SK-N-SH (cell line): ENCODE data around the gene ZNF397. TPM values are rescaled to one million over a fixed set of nuclear protein-coding genes. Genes with fewer than 3 reads are reported as not detected.

Experiments
- CTCF ChIA-PET: fragments of 300-600, 350-600 bp; formaldehyde crosslinking; extraction: SDS; loops from one replicate; lab custom pipeline; 2021; lab: Yijun Ruan, JAX
- POLR2A ChIA-PET: fragments of 350-600 bp; sonication (Branson Sonifier 250); formaldehyde crosslinking; extraction: SDS; loops from one replicate; lab custom pipeline; 2020; ENCODE audit warnings: antibody characterized with exemption, inconsistent platforms; lab: Yijun Ruan, JAX
- DNase-seq: peaks from one replicate; pipeline ENCODE4 v3.0.0; 2012
- H2AFZ ChIP-seq: fragments of 200-600 bp; sonication (generic); 2 replicates; pipeline ENCODE4 v1.8.1; 2016; ENCODE audit warnings: antibody characterized with exemption, mild to moderate bottlenecking, low read depth
- H3F3A ChIP-seq: fragments of 200-600 bp; sonication (generic); replicated peaks from 2 replicates; pipeline ENCODE3; 2016; ENCODE audit warnings: antibody characterized with exemption, mild to moderate bottlenecking; ENCODE audit not compliant: insufficient read depth
- H3K27ac ChIP-seq, 2 experiments: fragments of 200-500 bp in 1 of 2; fragments of 200-600 bp in 1 of 2; sonication (Bioruptor generic) in 1 of 2; sonication (generic), shearing (Covaris generic) in 1 of 2; 2 replicates each; pipeline versions ENCODE4 v1.5.1 to v1.6.1; 2014 to 2016; ENCODE audit warnings: low read depth in 2 of 2, inconsistent platforms in 1 of 2, low read length in 1 of 2, mild to moderate bottlenecking in 1 of 2, mixed read lengths in 1 of 2
- H3K27me3 ChIP-seq: fragments of 200-600 bp; sonication (generic), shearing (Covaris generic); 2 replicates; pipeline ENCODE4 v1.6.1; 2016; ENCODE audit warnings: mixed run types; ENCODE audit not compliant: insufficient read depth
- H3K36me3 ChIP-seq, 2 experiments: fragments of 200-500 bp in 1 of 2; fragments of 200-600 bp in 1 of 2; sonication (Bioruptor generic) in 1 of 2; sonication (generic) in 1 of 2; replicated peaks in 1 of 2; 2 replicates each; pipeline versions ENCODE3 to v1.5.1; 2014 to 2016; ENCODE audit warnings: low read length in 1 of 2, mild to moderate bottlenecking in 1 of 2; ENCODE audit not compliant: insufficient read depth in 2 of 2, control insufficient read depth in 1 of 2
- H3K4me1 ChIP-seq, 2 experiments: fragments of 200-500 bp in 1 of 2; fragments of 200-600 bp in 1 of 2; sonication (Bioruptor generic) in 1 of 2; sonication (generic), shearing (Covaris generic) in 1 of 2; 2 replicates each; pipeline versions ENCODE4 v1.5.1 to v1.6.1; 2014 to 2016; ENCODE audit warnings: low read depth in 1 of 2, low read length in 1 of 2, mixed run types in 1 of 2; ENCODE audit not compliant: insufficient read depth in 2 of 2, control insufficient read depth in 1 of 2
- H3K4me2 ChIP-seq: fragments of 200-600 bp; sonication (generic), shearing (Covaris generic); 2 replicates; pipeline ENCODE4 v1.6.1; 2017; ENCODE audit warnings: mixed run types
- H3K4me3 ChIP-seq, 2 experiments: fragments of 200-500 bp in 1 of 2; fragments of 200-600 bp in 1 of 2; sonication (Bioruptor generic) in 1 of 2; sonication (generic), shearing (Covaris generic) in 1 of 2; 2 replicates each; pipeline versions ENCODE4 v1.5.1 to v1.8.1; 2014 to 2016; ENCODE audit warnings: low read depth in 2 of 2, inconsistent platforms in 1 of 2, low read length in 1 of 2, mild to moderate bottlenecking in 1 of 2, mixed read lengths in 1 of 2, moderate library complexity in 1 of 2
- H3K79me2 ChIP-seq: fragments of 200-600 bp; sonication (generic); 2 replicates; pipeline ENCODE4 v1.8.1; 2017; ENCODE audit warnings: mild to moderate bottlenecking; ENCODE audit not compliant: insufficient read depth
- H3K9ac ChIP-seq: fragments of 200-600 bp; sonication (generic); 2 replicates; pipeline ENCODE4 v1.6.1; 2017; ENCODE audit warnings: mixed run types
- H3K9me2 ChIP-seq: fragments of 200-600 bp; sonication (generic); 2 replicates; pipeline ENCODE4 v1.6.1; 2017; ENCODE audit warnings: mixed run types
- H3K9me3 ChIP-seq: fragments of 200-600 bp; sonication (generic); 2 replicates; pipeline ENCODE4 v1.6.1; 2017; ENCODE audit warnings: mixed run types, mild to moderate bottlenecking, moderate library complexity
- H4K20me1 ChIP-seq: fragments of 200-600 bp; sonication (generic); 2 replicates; pipeline ENCODE4 v1.6.1; 2017; ENCODE audit warnings: mild to moderate bottlenecking, mixed run types; ENCODE audit not compliant: insufficient read depth
- FOSL2 ChIP-seq: IDR thresholded peaks from 2 replicates; pipeline ENCODE4 v1.4.0; 2012; ENCODE audit warnings: low read depth, mild to moderate bottlenecking, moderate library complexity, borderline replicate concordance
- FOXM1 ChIP-seq: IDR thresholded peaks from 2 replicates; pipeline ENCODE4 v1.4.0; 2012; ENCODE audit warnings: low read depth, mild to moderate bottlenecking
- MEF2A ChIP-seq: IDR thresholded peaks from 2 replicates; pipeline ENCODE4 v1.4.0; 2012; ENCODE audit warnings: low read depth, borderline replicate concordance
- NFIC ChIP-seq: IDR thresholded peaks from 2 replicates; pipeline ENCODE4 v1.4.0; 2012; ENCODE audit warnings: borderline replicate concordance
- NRF1 ChIP-seq: IDR thresholded peaks from 2 replicates; pipeline ENCODE4 v1.6.1; 2012; ENCODE audit warnings: low read depth, mild to moderate bottlenecking, low read length
- RCOR1 ChIP-seq: fragments of 150-350 bp; IDR thresholded peaks from 2 replicates; pipeline ENCODE4 v1.6.1; 2017; ENCODE audit warnings: antibody characterized with exemption, low read length
- RFX5 ChIP-seq: IDR thresholded peaks from 2 replicates; pipeline ENCODE4 v1.6.1; 2012; ENCODE audit warnings: mild to moderate bottlenecking, improper control_type of control experiment, low read length
- RXRA ChIP-seq: IDR thresholded peaks from 2 replicates; pipeline ENCODE4 v1.4.0; 2012; ENCODE audit warnings: low read depth, mild to moderate bottlenecking, borderline replicate concordance
- SMC3 ChIP-seq: IDR thresholded peaks from 2 replicates; pipeline ENCODE4 v1.6.1; 2012; ENCODE audit warnings: low read depth, low read length, improper control_type of control experiment
- TAF1 ChIP-seq: IDR thresholded peaks from 2 replicates; pipeline ENCODE4 v1.6.1; 2012; ENCODE audit warnings: low read depth, mild to moderate bottlenecking, low read length, moderate library complexity, borderline replicate concordance
- TEAD4 ChIP-seq: IDR thresholded peaks from 2 replicates; pipeline ENCODE4 v1.4.0; 2012; ENCODE audit warnings: mild to moderate bottlenecking, borderline replicate concordance; ENCODE audit not compliant: insufficient read depth
- YY1 ChIP-seq: IDR thresholded peaks from 2 replicates; pipeline ENCODE4 v1.4.0; 2012; ENCODE audit warnings: low read depth, mild to moderate bottlenecking
- polyA plus RNA-seq, 3 experiments: library from polyadenylated mRNA; depleted of rRNA; stranded (reverse); fragments of >200 nt; gene quantifications; 2 replicates each; pipeline ENCODE4 v1.2.3, GENCODE V29; 2012
- TF ChIP-seq, protein P1 (sequence below): IDR thresholded peaks from 2 replicates; pipeline ENCODE4 v1.4.0; 2012; ENCODE audit warnings: low read depth, borderline replicate concordance
- TF ChIP-seq, protein P2 (sequence below): fragments of 150-350 bp; IDR thresholded peaks from 2 replicates; pipeline ENCODE4 v1.6.1; 2017; ENCODE audit warnings: antibody characterized with exemption, low read length, low read depth, borderline replicate concordance
- TF ChIP-seq, protein P3 (sequence below): IDR thresholded peaks from 2 replicates; pipeline ENCODE4 v1.4.0; 2012; ENCODE audit warnings: low read depth, borderline replicate concordance
- TF ChIP-seq, protein P4 (sequence below): IDR thresholded peaks from 2 replicates; pipeline ENCODE4; 2012
- TF ChIP-seq, protein P5 (sequence below): fragments of 150-350 bp; IDR thresholded peaks from 2 replicates; pipeline ENCODE4 v1.6.1; 2016; ENCODE audit warnings: mild to moderate bottlenecking, low read depth, low read length

The ZNF397 gene
- polyA plus RNA-seq, 1 of the 3 experiments (the other 2 are of a cell fraction) = 4.8 TPM

DNA sequence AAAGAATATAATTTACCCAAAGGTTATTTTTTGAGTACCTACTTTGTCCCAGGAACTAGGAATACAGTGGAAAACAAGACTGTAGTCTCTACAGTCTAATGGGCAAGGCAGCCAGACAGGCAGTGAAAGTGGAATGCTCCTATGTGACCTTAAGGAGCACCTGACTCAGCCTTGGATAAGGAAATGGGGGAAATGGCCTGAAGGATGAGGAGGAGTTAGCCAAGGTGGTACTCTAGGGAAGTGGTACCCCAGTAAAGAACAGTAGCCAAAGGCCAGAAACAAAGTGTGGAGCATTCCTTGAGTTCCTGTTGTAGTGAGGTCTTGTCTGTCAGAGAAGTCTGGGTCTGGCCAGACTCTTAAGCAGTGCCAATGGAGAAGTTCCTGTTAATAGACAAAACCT is 6.0 kb downstream of the ZNF397 start:
- Histone ChIP-seq H3K4me2 (no peak overlapping the region), H3K27ac (no peak overlapping the region), H3K4me3 (no peak overlapping the region), H3K9me3 (no peaks in the 10 kb centered on the region), H3K36me3 (peaks cover 60 to 70% of the 10 kb centered on the region in 2 experiments), H3F3A (no peaks in the 10 kb centered on the region), H3K27me3 (no peaks in the 10 kb centered on the region), H3K4me1 (peaks cover 3 to 9% of the 10 kb centered on the region in 2 experiments; a peak in 3 of 4 replicates), H2AFZ (no peak overlapping the region), H3K9ac (no peak overlapping the region), H3K9me2 (no peaks in the 10 kb centered on the region), H4K20me1 (no peaks in the 10 kb centered on the region), H3K79me2 (peaks cover 15% of the 10 kb centered on the region; the same call in 1 of the 2 replicates)
- POLR2A ChIA-PET = no interaction called here
- TF ChIP-seq YY1 (no peak), FOSL2 (no peak), TEAD4 (no peak), RCOR1 (no peak), TAF1 (no peak), FOXM1 (no peak), NRF1 (no peak), RFX5 (no peak), NFIC (no peak), RXRA (no peak), MEF2A (no peak), SMC3 (no peak)
- TF ChIP-seq, protein P1, sequence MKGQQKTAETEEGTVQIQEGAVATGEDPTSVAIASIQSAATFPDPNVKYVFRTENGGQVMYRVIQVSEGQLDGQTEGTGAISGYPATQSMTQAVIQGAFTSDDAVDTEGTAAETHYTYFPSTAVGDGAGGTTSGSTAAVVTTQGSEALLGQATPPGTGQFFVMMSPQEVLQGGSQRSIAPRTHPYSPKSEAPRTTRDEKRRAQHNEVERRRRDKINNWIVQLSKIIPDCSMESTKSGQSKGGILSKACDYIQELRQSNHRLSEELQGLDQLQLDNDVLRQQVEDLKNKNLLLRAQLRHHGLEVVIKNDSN = no peak
- TF ChIP-seq, protein P2, sequence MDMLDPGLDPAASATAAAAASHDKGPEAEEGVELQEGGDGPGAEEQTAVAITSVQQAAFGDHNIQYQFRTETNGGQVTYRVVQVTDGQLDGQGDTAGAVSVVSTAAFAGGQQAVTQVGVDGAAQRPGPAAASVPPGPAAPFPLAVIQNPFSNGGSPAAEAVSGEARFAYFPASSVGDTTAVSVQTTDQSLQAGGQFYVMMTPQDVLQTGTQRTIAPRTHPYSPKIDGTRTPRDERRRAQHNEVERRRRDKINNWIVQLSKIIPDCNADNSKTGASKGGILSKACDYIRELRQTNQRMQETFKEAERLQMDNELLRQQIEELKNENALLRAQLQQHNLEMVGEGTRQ = no peak
- TF ChIP-seq, protein P3, sequence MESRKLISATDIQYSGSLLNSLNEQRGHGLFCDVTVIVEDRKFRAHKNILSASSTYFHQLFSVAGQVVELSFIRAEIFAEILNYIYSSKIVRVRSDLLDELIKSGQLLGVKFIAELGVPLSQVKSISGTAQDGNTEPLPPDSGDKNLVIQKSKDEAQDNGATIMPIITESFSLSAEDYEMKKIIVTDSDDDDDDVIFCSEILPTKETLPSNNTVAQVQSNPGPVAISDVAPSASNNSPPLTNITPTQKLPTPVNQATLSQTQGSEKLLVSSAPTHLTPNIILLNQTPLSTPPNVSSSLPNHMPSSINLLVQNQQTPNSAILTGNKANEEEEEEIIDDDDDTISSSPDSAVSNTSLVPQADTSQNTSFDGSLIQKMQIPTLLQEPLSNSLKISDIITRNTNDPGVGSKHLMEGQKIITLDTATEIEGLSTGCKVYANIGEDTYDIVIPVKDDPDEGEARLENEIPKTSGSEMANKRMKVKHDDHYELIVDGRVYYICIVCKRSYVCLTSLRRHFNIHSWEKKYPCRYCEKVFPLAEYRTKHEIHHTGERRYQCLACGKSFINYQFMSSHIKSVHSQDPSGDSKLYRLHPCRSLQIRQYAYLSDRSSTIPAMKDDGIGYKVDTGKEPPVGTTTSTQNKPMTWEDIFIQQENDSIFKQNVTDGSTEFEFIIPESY = no peak
- TF ChIP-seq, protein P4, sequence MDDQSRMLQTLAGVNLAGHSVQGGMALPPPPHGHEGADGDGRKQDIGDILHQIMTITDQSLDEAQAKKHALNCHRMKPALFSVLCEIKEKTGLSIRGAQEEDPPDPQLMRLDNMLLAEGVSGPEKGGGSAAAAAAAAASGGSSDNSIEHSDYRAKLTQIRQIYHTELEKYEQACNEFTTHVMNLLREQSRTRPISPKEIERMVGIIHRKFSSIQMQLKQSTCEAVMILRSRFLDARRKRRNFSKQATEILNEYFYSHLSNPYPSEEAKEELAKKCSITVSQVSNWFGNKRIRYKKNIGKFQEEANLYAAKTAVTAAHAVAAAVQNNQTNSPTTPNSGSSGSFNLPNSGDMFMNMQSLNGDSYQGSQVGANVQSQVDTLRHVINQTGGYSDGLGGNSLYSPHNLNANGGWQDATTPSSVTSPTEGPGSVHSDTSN = no peak
- TF ChIP-seq, protein P5, sequence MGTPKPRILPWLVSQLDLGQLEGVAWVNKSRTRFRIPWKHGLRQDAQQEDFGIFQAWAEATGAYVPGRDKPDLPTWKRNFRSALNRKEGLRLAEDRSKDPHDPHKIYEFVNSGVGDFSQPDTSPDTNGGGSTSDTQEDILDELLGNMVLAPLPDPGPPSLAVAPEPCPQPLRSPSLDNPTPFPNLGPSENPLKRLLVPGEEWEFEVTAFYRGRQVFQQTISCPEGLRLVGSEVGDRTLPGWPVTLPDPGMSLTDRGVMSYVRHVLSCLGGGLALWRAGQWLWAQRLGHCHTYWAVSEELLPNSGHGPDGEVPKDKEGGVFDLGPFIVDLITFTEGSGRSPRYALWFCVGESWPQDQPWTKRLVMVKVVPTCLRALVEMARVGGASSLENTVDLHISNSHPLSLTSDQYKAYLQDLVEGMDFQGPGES = no peak
- CTCF ChIA-PET = no interaction called here
- no peak for DNase-seq
